Breast epithelium (tissue), 3 donors: ENCODE results near the gene CACNB2.

ENCODE experiments used
- POLR2A ChIP-seq: fragments of 450-650 bp; IDR thresholded peaks from one replicate; pipeline ENCODE4 v1.6.1; 2016; ENCODE audit warnings: antibody characterized with exemption, mild to moderate bottlenecking, moderate library complexity
- TF ChIP-seq, protein P1 (sequence below), 3 donors: fragments of 450-650 bp; IDR thresholded peaks; one replicate each; pipeline ENCODE4 v1.5.1; 2016 to 2017; ENCODE audit warnings: antibody characterized with exemption in 3 of 3, mild to moderate bottlenecking in 3 of 3, moderate library complexity in 3 of 3

DNA sequence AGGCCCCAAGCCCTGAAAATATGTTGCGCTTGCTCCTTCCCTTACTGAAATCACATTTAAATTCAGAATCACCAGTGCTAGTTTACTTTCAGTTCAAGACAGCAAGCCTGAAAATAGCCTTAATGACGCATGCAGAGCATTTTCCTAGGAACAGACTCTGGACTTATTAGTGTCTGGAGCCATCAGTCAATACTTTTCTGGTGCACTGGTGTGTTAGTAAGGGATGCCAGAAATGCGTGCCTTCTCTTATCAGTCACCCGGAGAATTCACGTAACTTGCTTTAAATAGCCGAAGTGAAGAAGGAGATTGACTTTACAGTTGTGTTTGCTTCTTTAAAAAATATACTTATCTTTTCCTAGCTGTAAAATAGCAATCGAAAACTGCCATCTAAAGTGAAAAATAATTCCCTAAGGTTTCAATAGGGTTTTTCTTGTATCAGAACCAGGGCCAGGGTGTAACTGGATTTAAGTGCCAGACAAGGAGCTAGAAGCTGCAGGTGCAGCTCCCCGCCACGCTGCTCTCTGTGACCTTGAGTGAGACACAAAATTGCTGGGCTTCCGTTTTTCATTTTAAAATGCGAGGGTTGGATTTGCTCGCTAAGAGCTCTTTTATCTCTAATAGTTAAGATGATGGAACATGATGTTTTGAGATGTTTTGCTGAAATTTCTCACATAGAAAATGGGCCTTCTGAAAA lies 333.3 kb downstream of the CACNB2 start:
- TF ChIP-seq, protein P1, sequence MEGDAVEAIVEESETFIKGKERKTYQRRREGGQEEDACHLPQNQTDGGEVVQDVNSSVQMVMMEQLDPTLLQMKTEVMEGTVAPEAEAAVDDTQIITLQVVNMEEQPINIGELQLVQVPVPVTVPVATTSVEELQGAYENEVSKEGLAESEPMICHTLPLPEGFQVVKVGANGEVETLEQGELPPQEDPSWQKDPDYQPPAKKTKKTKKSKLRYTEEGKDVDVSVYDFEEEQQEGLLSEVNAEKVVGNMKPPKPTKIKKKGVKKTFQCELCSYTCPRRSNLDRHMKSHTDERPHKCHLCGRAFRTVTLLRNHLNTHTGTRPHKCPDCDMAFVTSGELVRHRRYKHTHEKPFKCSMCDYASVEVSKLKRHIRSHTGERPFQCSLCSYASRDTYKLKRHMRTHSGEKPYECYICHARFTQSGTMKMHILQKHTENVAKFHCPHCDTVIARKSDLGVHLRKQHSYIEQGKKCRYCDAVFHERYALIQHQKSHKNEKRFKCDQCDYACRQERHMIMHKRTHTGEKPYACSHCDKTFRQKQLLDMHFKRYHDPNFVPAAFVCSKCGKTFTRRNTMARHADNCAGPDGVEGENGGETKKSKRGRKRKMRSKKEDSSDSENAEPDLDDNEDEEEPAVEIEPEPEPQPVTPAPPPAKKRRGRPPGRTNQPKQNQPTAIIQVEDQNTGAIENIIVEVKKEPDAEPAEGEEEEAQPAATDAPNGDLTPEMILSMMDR (IDR thresholded peaks at IDR 0.05), result no peak
- no peak for TF ChIP-seq POLR2A
